Measurements from ENCODE around the gene DYNC1I1.

GRCh38 chr7:95798401-95798930, 26.1 kb downstream of the DYNC1I1 start:
- TF ChIP-seq CTCF (conservative IDR thresholded peaks at IDR 0.05; ENCODE audit: low read depth in 2 of 2) (no peak), POLR2AphosphoS5 (IDR thresholded peaks at IDR 0.05; ENCODE audit: low read depth) (no peak), REST (IDR thresholded peaks at IDR 0.05; ENCODE audit: unreplicated experiment) (no peak), EZH2 (IDR thresholded peaks at IDR 0.05; ENCODE audit: low read depth, unreplicated experiment) (no peak), EZH2phosphoT487 (IDR thresholded peaks at IDR 0.05; ENCODE audit: unreplicated experiment) (no peak), STAT1 (IDR thresholded peaks at IDR 0.05; ENCODE audit: unreplicated experiment) (no peak), CREB1 (CRISPR knock-in tag; IDR thresholded peaks at IDR 0.05; ENCODE audit: low read depth) (no peak), JUNB (IDR thresholded peaks at IDR 0.05; ENCODE audit: unreplicated experiment) (no peak), ETS1 (IDR thresholded peaks at IDR 0.05) (no peak), ZNF114 (CRISPR knock-in tag; IDR thresholded peaks at IDR 0.05) (no peak)

All from GM23338 (cell line).